HG02870 (cell line): Measurements from ENCODE around the gene GM2A.

Source experiments
- ATAC-seq: cut with Tn5 transposase; IDR thresholded peaks from one replicate; pipeline ENCODE4 v1.9.1; 2021; ENCODE audit warnings: mild to moderate bottlenecking, moderate library complexity; ENCODE audit not compliant: unreplicated experiment

GM2A gene

GRCh38 chr5:151252762-151253604 lies at the start of gene GM2A:
TSS of gene GM2A (plus strand) at chr5:151253185. CDS start at chr5:151253217, 32 bp downstream.
- peak; percentile 71 for ATAC-seq

DNA sequence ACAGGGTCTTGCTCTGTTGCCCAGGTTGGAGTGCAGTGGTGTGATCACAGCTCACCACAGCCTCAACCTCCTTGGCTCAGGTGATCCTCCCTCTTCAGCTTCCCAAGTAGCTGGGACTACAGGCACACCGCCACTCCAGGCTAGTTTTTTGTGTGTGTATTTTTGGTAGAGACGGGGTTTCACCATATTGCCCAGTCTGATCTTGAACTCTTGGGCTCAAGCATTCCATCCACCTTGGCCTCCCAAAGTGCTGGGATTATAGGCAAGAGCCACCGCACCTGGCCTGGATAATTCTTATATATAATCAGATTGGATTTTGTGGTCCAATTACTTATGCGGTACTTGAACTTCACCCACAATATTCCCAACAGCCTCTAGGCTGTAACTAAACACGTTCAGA lies 48.9 kb upstream of the GM2A start:
- ATAC-seq, result no peak

DNA sequence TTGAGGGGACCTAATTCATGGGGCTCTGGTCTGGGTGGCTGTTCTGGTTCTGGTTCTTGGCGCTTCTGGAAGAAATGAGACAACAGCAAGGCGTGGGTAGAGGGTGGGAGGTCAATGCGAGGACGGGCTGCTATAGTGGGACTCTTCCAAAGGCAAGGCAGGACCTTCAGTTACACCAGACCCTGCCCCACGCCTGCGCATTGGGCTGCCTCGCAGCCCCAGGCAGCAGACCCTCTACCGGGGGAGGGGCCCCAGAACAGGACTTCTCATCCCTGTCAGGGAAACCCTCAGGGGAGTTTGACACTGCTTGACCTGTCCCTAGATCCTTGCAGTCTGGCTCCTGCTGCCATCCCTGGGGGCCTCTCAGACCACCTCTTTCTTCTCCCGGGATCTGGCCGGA lies 47.6 kb upstream of the GM2A start:
- no peak for ATAC-seq

DNA sequence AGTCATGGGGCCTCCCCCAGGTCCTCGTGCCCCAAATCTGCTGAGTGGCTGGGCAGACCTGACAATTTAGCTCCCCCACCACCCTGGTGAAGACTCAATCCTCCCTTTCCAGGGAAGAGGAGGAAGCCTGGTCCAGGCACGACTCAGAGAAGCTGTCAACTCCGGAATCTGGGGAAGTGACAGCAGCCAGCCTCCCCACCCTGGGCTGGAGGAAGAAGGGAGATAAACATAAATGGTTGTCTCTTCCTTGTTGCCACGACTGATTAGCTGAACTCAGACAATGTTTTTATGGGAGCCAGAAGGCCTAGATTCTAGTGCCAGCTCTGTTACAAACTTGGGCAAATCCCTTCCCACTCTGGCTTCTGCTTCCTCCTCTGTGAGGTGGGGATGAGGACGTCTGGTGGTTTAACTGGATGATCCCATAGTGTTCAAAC lies 44.5 kb upstream of the GM2A start:
- no peak for ATAC-seq

GRCh38 chr5:151212406-151212798 lies 40.6 kb upstream of the GM2A start:
- ATAC-seq, result no peak

DNA sequence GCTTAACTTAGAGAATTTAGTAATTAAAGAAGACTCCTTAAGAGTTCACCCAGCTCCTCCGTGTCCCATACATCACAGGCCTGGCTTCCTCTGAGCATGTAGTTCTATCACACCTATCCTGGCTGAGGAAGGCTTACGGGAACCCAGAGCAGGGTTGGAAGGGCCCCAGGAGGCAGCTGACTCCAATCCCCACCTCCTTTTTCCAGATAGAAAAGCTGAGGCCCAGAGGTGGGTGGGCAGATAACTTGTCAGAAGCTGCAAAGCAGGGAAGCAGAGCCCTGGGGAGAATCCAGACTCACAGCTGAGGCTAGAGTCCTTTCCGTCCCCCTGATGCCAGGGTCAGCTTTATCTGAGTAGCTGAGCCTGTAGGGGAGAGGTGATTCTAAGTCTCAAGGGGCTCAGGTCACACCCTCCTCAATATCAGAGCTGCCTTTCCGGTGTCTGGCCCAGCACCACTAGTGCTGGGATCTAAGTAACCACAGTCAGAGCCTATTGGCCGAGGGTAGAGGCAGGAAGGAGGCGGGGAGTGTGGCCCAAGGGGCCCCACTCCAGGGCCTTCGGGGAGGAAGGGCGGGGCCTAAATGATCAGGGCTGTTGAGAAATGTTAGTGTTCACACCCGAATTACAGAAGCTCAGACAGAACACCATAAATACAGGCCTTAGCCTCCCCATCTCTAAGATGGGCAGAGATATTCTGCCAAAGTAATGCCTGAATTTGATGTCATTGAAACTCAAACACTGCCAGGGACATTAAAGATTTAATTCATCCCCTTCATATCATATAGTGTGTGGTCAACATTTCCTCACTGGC lies 39.0 kb upstream of the GM2A start:
- ATAC-seq, result peak; percentile 80

- ATAC-seq, result peak; percentile 46
These were observed 38.1 kb upstream of the GM2A start for GRCh38 chr5:151214614-151215545.

DNA sequence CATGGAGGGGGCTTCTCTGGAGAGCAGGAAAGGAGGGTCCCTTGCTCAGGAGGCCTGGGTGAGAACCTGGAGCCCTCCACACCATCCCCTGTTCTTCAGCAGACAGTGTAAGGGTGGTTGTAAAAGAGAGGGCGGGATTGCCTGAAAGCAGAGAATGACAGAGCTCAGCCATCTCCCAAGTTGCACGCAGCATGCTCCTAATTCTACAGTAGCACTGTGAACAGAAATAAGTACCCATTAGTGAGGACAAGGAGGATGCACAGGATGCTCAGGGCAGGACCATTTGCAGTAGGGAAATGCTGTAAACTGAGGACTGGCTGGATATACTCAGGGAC lies 37.5 kb upstream of the GM2A start:
- no peak for ATAC-seq

- ATAC-seq, result no peak
These were observed 36.2 kb upstream of the GM2A start for GRCh38 chr5:151216781-151217180.

- ATAC-seq, result no peak
These were observed 34.8 kb upstream of the GM2A start for GRCh38 chr5:151218177-151218576.

GRCh38 chr5:151219138-151219537 lies 33.8 kb upstream of the GM2A start:
- no peak for ATAC-seq

DNA sequence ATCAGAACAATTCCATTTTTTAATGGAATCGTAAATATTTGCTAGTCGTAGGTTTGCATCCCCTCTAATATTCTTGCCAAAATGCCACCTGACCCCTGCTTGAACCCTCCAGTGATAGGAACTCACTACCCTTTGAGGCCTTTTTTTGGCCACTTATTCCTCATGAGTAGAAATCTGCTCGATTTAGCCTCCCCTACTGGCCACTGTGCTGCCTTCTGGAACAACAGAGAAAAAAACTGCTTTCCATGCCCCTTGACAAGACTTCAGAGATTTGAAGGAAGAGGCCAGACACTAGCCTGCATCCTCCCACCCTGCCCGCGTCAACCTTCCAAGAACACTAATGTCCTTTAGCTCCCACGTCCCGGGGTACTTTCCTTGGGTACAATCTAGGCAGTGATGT lies 33.2 kb upstream of the GM2A start:
- ATAC-seq, result no peak

GRCh38 chr5:151221574-151221973 lies 31.4 kb upstream of the GM2A start:
- no peak for ATAC-seq

GRCh38 chr5:151222054-151222789 lies 30.8 kb upstream of the GM2A start:
- ATAC-seq, result no peak

DNA sequence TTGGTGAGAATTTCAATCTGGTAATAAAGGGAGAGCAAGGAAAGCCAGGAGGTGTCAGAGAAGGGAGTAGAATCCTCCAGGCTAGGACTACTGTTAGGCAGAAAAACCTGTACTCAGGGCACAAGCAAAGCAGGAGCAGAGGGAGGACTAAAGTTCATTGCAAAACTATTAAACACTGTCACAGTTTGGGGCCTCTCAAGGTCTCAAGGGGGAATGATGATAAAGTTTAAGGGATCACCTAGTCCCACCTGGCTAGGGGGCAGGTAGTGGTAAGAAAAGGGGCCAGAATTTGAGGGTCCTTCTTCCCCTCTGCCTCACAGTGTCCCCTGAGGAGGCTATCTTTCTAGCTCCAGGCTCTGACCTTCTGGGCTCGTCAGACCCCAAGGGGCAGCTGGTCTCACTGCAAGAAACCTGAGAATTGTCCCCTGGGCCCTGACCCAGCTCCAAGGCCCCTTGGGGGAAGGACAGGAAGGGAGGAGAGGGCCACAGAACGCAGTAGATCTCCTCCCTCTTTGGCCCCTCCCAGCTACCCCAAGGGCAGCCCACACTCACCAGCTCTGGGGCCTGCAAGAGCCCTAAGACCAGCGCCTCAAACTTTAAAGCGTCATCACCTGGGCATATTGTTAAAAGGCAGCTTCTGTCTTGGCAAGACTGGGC lies 30.1 kb upstream of the GM2A start:
- peak; percentile 61 for ATAC-seq

DNA sequence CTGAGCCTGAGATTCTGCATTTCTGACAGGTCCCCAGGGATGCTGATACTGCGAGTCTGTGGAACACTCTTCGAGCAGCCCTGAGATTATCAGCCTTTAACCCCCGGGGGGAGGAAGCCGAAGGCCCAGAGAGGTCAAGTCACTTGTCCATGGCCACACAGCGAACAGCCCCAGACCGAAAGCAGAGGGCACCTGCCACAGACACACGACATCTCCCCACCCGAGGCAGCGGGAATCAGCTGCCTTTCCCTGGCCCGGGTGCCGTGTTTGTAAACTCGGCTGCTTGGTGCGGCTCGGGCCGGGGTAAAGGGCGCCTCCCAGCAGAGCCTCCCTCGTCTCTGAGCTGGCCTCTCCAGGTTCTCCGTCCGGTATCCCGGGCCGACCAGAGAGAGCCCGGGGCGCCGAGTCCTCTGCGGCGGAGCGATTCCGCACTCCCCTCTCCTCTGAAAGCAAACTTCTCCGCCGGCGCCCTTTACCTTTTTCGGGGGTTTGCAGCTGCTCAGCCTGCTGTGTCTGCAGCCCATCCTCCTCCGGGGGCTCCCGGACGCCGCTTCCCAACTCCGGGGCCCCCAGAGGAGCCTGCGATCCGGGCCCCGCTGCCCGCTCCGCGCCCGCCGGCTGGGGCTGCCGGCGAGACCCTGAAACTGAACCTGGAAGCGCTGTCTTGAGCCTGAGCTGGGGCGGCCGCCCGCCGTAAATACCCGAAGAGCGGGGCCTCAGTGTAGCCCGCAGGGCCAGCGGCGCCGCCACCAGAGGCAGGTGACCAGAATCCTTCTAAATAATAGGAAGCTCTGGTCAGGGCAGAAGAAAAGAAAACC lies 29.3 kb upstream of the GM2A start, which contains the start of gene CCDC69:
Gene CCDC69 (minus strand): TSS at position 646 of the 818 bp plus-strand sequence. CDS start 122 bp downstream, at position 524.
- ATAC-seq, result peak; percentile 61

DNA sequence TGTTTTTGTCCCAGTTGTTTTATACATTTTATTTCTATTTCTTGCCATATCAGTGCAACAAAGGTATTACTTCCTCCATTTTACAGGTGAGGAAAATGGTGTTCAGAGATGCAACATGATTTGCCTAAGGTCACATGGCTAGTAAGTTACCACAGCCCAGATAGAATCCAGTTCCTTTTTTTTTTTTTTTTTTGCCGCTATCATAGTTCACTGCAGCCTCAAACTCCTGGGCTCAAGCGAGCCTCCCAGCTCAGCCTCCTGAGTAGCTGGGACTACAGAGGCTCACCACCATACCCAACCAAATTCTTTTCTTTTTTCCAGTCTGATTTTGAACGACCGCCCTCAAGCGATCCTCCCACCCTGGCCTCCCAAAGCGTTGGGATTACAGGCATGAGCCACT lies 28.6 kb upstream of the GM2A start:
- ATAC-seq, result no peak

GRCh38 chr5:151225071-151225470 lies 27.9 kb upstream of the GM2A start:
- ATAC-seq, result no peak

- no peak for ATAC-seq
These were observed 27.5 kb upstream of the GM2A start for GRCh38 chr5:151225475-151225874.
